H9 (cell line): ENCODE results near the gene ACOX3. TPM values are rescaled to one million over a fixed set of nuclear protein-coding genes. Genes with fewer than 3 reads are reported as not detected.

Source experiments
- DNase-seq: peaks from one replicate; pipeline ENCODE4 v3.0.0-alpha.2; 2017
- H2AFZ ChIP-seq: one replicate; pipeline ENCODE4 v1.6.1; 2013; ENCODE audit warnings: mild to moderate bottlenecking, low read length, control low read depth, moderate library complexity
- H2AK5ac ChIP-seq: 2 replicates; pipeline ENCODE4 v1.6.1; 2013; ENCODE audit warnings: low read length, control low read depth, mixed read lengths; ENCODE audit not compliant: insufficient read length
- H2BK120ac ChIP-seq: one replicate; pipeline ENCODE4 v1.6.1; 2013; ENCODE audit warnings: low read depth, mild to moderate bottlenecking, low read length, control low read depth, inconsistent platforms; ENCODE audit not compliant: poor library complexity, severe bottlenecking
- H2BK12ac ChIP-seq: 2 replicates; pipeline ENCODE4 v1.6.1; 2013; ENCODE audit warnings: low read length, control low read depth, mixed read lengths, low read depth; ENCODE audit not compliant: insufficient read length
- H2BK15ac ChIP-seq: 2 replicates; pipeline ENCODE4 v1.6.1; 2013; ENCODE audit warnings: low read depth, low read length, control low read depth
- H2BK20ac ChIP-seq: one replicate; pipeline ENCODE4 v1.6.1; 2013; ENCODE audit warnings: low read depth, mild to moderate bottlenecking, low read length, control low read depth, inconsistent platforms; ENCODE audit not compliant: poor library complexity, severe bottlenecking
- H2BK5ac ChIP-seq: 2 replicates; pipeline ENCODE4 v1.6.1; 2013; ENCODE audit warnings: low read length, control low read depth, mixed read lengths; ENCODE audit not compliant: insufficient read length
- H3K14ac ChIP-seq: 2 replicates; pipeline ENCODE4 v1.6.1; 2013; ENCODE audit warnings: low read length, control low read depth; ENCODE audit not compliant: insufficient read depth
- H3K18ac ChIP-seq: 2 replicates; pipeline ENCODE4 v1.6.1; 2013; ENCODE audit warnings: low read depth, mild to moderate bottlenecking, mixed read lengths, low read length, control low read depth; ENCODE audit not compliant: insufficient read length
- H3K23ac ChIP-seq: 2 replicates; pipeline ENCODE4 v1.6.1; 2013; ENCODE audit warnings: low read length, control low read depth, mixed read lengths, low read depth; ENCODE audit not compliant: insufficient read length
- H3K23me2 ChIP-seq: 2 replicates; pipeline ENCODE4 v1.6.1; 2013; ENCODE audit warnings: low read depth, mild to moderate bottlenecking, mixed read lengths, low read length, control low read depth; ENCODE audit not compliant: insufficient read length, poor library complexity, severe bottlenecking
- H3K27ac ChIP-seq: 2 replicates; pipeline ENCODE4 v1.5.1; 2013; ENCODE audit warnings: low read length, control low read depth, mixed read lengths, low read depth; ENCODE audit not compliant: insufficient read length
- H3K27me3 ChIP-seq: 2 replicates; pipeline ENCODE4 v1.6.1; 2013; ENCODE audit warnings: low read length, control low read depth, inconsistent platforms; ENCODE audit not compliant: insufficient read depth
- H3K4ac ChIP-seq: 2 replicates; pipeline ENCODE4 v1.6.1; 2013; ENCODE audit warnings: low read depth, mild to moderate bottlenecking, control low read depth, inconsistent platforms, low read length, moderate library complexity
- H3K4me1 ChIP-seq: 2 replicates; pipeline ENCODE4 v1.6.1; 2013; ENCODE audit warnings: low read length, control low read depth, inconsistent platforms; ENCODE audit not compliant: insufficient read depth
- H3K4me2 ChIP-seq: 2 replicates; pipeline ENCODE4 v1.6.1; 2013; ENCODE audit warnings: low read length, control low read depth, mixed read lengths; ENCODE audit not compliant: insufficient read length, insufficient read depth
- H3K56ac ChIP-seq: 2 replicates; pipeline ENCODE4 v1.6.1; 2013; ENCODE audit warnings: low read depth, mild to moderate bottlenecking, mixed read lengths, low read length, control low read depth; ENCODE audit not compliant: insufficient read length
- H3K79me1 ChIP-seq: 2 replicates; pipeline ENCODE4 v1.6.1; 2013; ENCODE audit warnings: low read depth, mild to moderate bottlenecking, moderate library complexity, low read length, control low read depth, inconsistent platforms; ENCODE audit not compliant: insufficient read depth, poor library complexity, severe bottlenecking
- H3K79me2 ChIP-seq: 2 replicates; pipeline ENCODE4 v1.6.1; 2013; ENCODE audit warnings: low read length, control low read depth, inconsistent platforms; ENCODE audit not compliant: insufficient read depth
- H3K9ac ChIP-seq: 2 replicates; pipeline ENCODE4 v1.6.1; 2013; ENCODE audit warnings: low read length, control low read depth, mixed read lengths; ENCODE audit not compliant: insufficient read length; ENCODE audit errors: extremely low read depth
- H3K9me3 ChIP-seq: one replicate; pipeline ENCODE4 v1.6.1; 2013; ENCODE audit warnings: low read depth, low read length, inconsistent platforms; ENCODE audit not compliant: control insufficient read depth
- H3T11ph ChIP-seq: one replicate; pipeline ENCODE4 v1.6.1; 2013; ENCODE audit warnings: mild to moderate bottlenecking, low read length, control low read depth, inconsistent platforms
- H4K20me1 ChIP-seq: one replicate; pipeline ENCODE4 v1.6.1; 2013; ENCODE audit not compliant: control insufficient read depth, insufficient read length, insufficient read depth
- H4K5ac ChIP-seq: 2 replicates; pipeline ENCODE4 v1.6.1; 2013; ENCODE audit warnings: low read depth, mild to moderate bottlenecking, mixed read lengths, low read length, control low read depth; ENCODE audit not compliant: insufficient read length
- H4K8ac ChIP-seq: replicated peaks from 2 replicates; pipeline ENCODE4 v1.6.1; 2013; ENCODE audit warnings: low read length, control low read depth, mixed read lengths, low read depth; ENCODE audit not compliant: insufficient read length
- H4K91ac ChIP-seq: 2 replicates; pipeline ENCODE4 v1.6.1; 2013; ENCODE audit warnings: low read depth, mild to moderate bottlenecking, moderate library complexity, mixed read lengths, low read length, control low read depth; ENCODE audit not compliant: insufficient read length
- H3K27ac Mint-ChIP-seq, 3 experiments: 2 replicates in 2 of 3; 3 replicates in 1 of 3; pipeline ENCODE4 v1.8.0; 2020 to 2021; ENCODE audit warnings: mixed read lengths in 3 of 3, mild to moderate bottlenecking in 1 of 3, moderate library complexity in 1 of 3
- H3K27me3 Mint-ChIP-seq: 2 replicates; pipeline ENCODE4 v1.8.0; 2021; ENCODE audit warnings: low read depth, mild to moderate bottlenecking, moderate library complexity, mixed read lengths
- H3K36me3 Mint-ChIP-seq, 3 experiments: 2 replicates in 2 of 3; 3 replicates in 1 of 3; pipeline ENCODE4 v1.8.0; 2020 to 2021; ENCODE audit warnings: low read depth in 3 of 3, mixed read lengths in 3 of 3; ENCODE audit not compliant: insufficient read depth in 1 of 3
- H3K4me1 Mint-ChIP-seq, 2 experiments: 2 replicates each; pipeline ENCODE4 v1.8.0; 2020; ENCODE audit warnings: mixed read lengths in 2 of 2
- H3K4me3 Mint-ChIP-seq, 2 experiments: 2 replicates in 1 of 2; 3 replicates in 1 of 2; pipeline ENCODE4 v1.8.0; 2020 to 2021; ENCODE audit warnings: mild to moderate bottlenecking in 2 of 2, mixed read lengths in 2 of 2, moderate library complexity in 1 of 2
- H3K9me3 Mint-ChIP-seq, 2 experiments: 2 replicates in 1 of 2; 3 replicates in 1 of 2; pipeline ENCODE4 v1.8.0; 2020; ENCODE audit warnings: mild to moderate bottlenecking in 2 of 2, mixed read lengths in 2 of 2, moderate library complexity in 1 of 2
- CTCF ChIP-seq: fragments of 200-600 bp; sonication (generic); conservative IDR thresholded peaks from 3 replicates; pipeline ENCODE4 v1.8.0; 2021; ENCODE audit warnings: antibody characterized with exemption, mild to moderate bottlenecking
- WGBS: extraction: QIAGEN DNeasy Blood & Tissue Kit; methylation state at CpG from one replicate; pipeline ENCODE4 v1.1.7; 2013; ENCODE audit warnings: missing lambda C conversion rate, low lambda C conversion rate, mixed read lengths; ENCODE audit not compliant: insufficient read length; ENCODE audit errors: extremely low coverage; 5-methylcytosine and 5-hydroxymethylcytosine counted together
- total RNA-seq: library from RNA; stranded (reverse); gene quantifications from 2 replicates; pipeline ENCODE4 v1.2.1, GENCODE V29; 2021

ACOX3 gene
- total RNA-seq, 1 experiment from 2014 or later, result 13.8 TPM

GRCh38 chr4:8391972-8392371 lies 48.6 kb downstream of the ACOX3 start:
- H3K4me2 ChIP-seq, result no peak overlapping the region
- no peak overlapping the region for H2BK5ac ChIP-seq

More at GRCh38 chr4:8391972-8392371, 48.6 kb downstream of the ACOX3 start:
- Histone ChIP-seq H3K23ac (no peak overlapping the region), H2BK12ac (no peak overlapping the region), H3K14ac (no peak overlapping the region), H3K18ac (no peak overlapping the region), H4K20me1 (no peaks in the 10 kb centered on the region), H2BK20ac (no peak overlapping the region), H3K4ac (no peak overlapping the region), H4K5ac (no peak overlapping the region), H3K27me3 (no peaks in the 10 kb centered on the region), H3T11ph (no peak overlapping the region), H2AFZ (no peak overlapping the region), H4K8ac (no peak overlapping the region), H2AK5ac (no peak overlapping the region), H2BK120ac (no peak overlapping the region), H3K56ac (no peak overlapping the region), H3K79me2 (no peaks in the 10 kb centered on the region), H4K91ac (no peak overlapping the region), H3K9ac (no peak overlapping the region), H3K4me1 (peaks cover 3% of the 10 kb centered on the region; the same call in 1 of the 2 replicates), H3K79me1 (no peaks in the 10 kb centered on the region), H3K9me3 (no peaks in the 10 kb centered on the region), H3K27ac (no peak overlapping the region), H2BK15ac (no peak overlapping the region), H3K23me2 (no peaks in the 10 kb centered on the region)
- H3K9me3 Mint-ChIP-seq, result no peaks in the 10 kb centered on the region
- DNase-seq, result no peak
- no CpG with 5 or more reads among the region's 9 CpGs for WGBS
- peaks cover 15 to 17% of the 10 kb centered on the region in 2 experiments for H3K4me1 Mint-ChIP-seq
- no peaks in the 10 kb centered on the region; the same call in 1 of the 2 replicates for H3K27me3 Mint-ChIP-seq
- peak overlapping the region in 2 of 3 experiments; percentile 22 to 49; a peak in 2 of 7 replicates for H3K27ac Mint-ChIP-seq
- H3K4me3 Mint-ChIP-seq, result no peak overlapping the region
- peaks cover 0 to 6% (median 2%) of the 10 kb centered on the region in 3 experiments; a peak in 3 of 7 replicates for H3K36me3 Mint-ChIP-seq
- TF ChIP-seq CTCF, result no peak
